Upper lobe of left lung (tissue), 6 donors: ENCODE results near the gene RASSF4. TPM values are rescaled to one million over a fixed set of nuclear protein-coding genes. Genes with fewer than 3 reads are reported as not detected.

ENCODE experiments used
- ATAC-seq, 2 donors: fragments of 200-7000 bp; cut with Tn5 transposase; one replicate each; pipeline ENCODE4 v1.9.1; 2022; ENCODE audit warnings: mild to moderate bottlenecking in 2 of 2, moderate library complexity in 2 of 2; ENCODE audit not compliant: low FRiP score in 2 of 2
- DNase-seq, 2 donors: peaks; one replicate each; pipeline ENCODE4 v3.0.0-alpha.2; 2019 to 2020
- H3K27ac ChIP-seq, 4 donors: fragments of 200-600 bp; sonication (generic); one replicate each; pipeline ENCODE4 v1.5.1; 2016 to 2019
- H3K27me3 ChIP-seq, 4 donors: fragments of 200-600 bp; sonication (generic); one replicate each; pipeline ENCODE4 v1.5.1; 2017 to 2019
- H3K36me3 ChIP-seq, 4 donors: fragments of 200-600 bp; sonication (generic); one replicate each; pipeline ENCODE4 v1.5.1; 2016 to 2019
- H3K4me1 ChIP-seq, 4 donors: fragments of 200-600 bp; sonication (generic); one replicate each; pipeline ENCODE4 v1.5.1; 2018 to 2019
- H3K4me3 ChIP-seq, 4 donors: fragments of 200-600 bp; sonication (generic); one replicate each; pipeline ENCODE4 v1.5.1; 2017 to 2019; ENCODE audit warnings: mild to moderate bottlenecking in 2 of 4, moderate library complexity in 1 of 4
- H3K9me3 ChIP-seq, 4 donors: fragments of 200-600 bp; sonication (generic); one replicate each; pipeline ENCODE4 v1.5.1; 2018 to 2019
- CTCF ChIP-seq, 6 experiments: fragments of 450-650 bp in 4 of 6; fragments of 200-600 bp in 2 of 6; sonication (generic) in 2 of 6; IDR thresholded peaks; one replicate each; pipeline ENCODE4 v1.5.1; 2016 to 2019; ENCODE audit warnings: antibody characterized with exemption in 6 of 6
- EP300 ChIP-seq, 4 donors: sonication (generic); formaldehyde crosslinking; IDR thresholded peaks; one replicate each; pipeline ENCODE4 v1.5.1; 2017; ENCODE audit warnings: antibody characterized with exemption in 4 of 4, control low read depth in 2 of 4
- POLR2A ChIP-seq, 4 donors: fragments of 450-650 bp; IDR thresholded peaks; one replicate each; pipeline ENCODE4 v1.5.1; 2016 to 2017; ENCODE audit warnings: antibody characterized with exemption in 4 of 4, mild to moderate bottlenecking in 2 of 4
- POLR2AphosphoS5 ChIP-seq, 2 donors: sonication (generic); formaldehyde crosslinking; IDR thresholded peaks; one replicate each; pipeline ENCODE4 v1.5.1; 2017; ENCODE audit warnings: antibody characterized with exemption in 2 of 2
- WGBS, 2 donors: methylation state at CpG; one replicate each; pipeline ENCODE4 v1.1.5; 2017 to 2018; 5-methylcytosine and 5-hydroxymethylcytosine counted together
- total RNA-seq, 6 donors: library from RNA; depleted of rRNA in 4 of 6; stranded (reverse); fragments of >200 nt in 4 of 6; gene quantifications; one replicate each; pipeline versions ENCODE4 v1.1.0 to v1.2.1, GENCODE V29; 2016 to 2021
- donor health status: DM: no; HTN: no; CAD: no; lungs with moderate emphysema.
- donor health status: DM: no; HTN: yes; CAD: no; lungs with severe emphysema.

Gene RASSF4
- total RNA-seq, 6 donors from 2014 or later: 23.4 to 194 (median 48.0) TPM

- Histone ChIP-seq H3K4me1 (no peaks in the 10 kb centered on the region), H3K27me3 (no peaks in the 10 kb centered on the region), H3K27ac (no peak overlapping the region), H3K4me3 (no peak overlapping the region), H3K36me3 (no peaks in the 10 kb centered on the region), H3K9me3 (no peaks in the 10 kb centered on the region)
- 84 to 87% methylated on average over 15 to 20 of the region's 21 CpGs for WGBS, 2 donors
- DNase-seq: no peak
- TF ChIP-seq POLR2AphosphoS5 (IDR thresholded peaks at IDR 0.05): no peak
- no peak for ATAC-seq
Observed at GRCh38 chr10:44924261-44925040, 35.2 kb upstream of the RASSF4 start.

- Histone ChIP-seq H3K9me3 (no peaks in the 10 kb centered on the region), H3K27me3 (no peaks in the 10 kb centered on the region), H3K4me3 (no peak overlapping the region), H3K36me3 (no peaks in the 10 kb centered on the region), H3K4me1 (no peaks in the 10 kb centered on the region), H3K27ac (no peak overlapping the region)
- 52 to 59% methylated on average over 7 of the region's 7 CpGs for WGBS, 2 donors
- DNase-seq: no peak
- TF ChIP-seq CTCF (IDR thresholded peaks at IDR 0.05) (no peak), POLR2A (IDR thresholded peaks at IDR 0.05) (no peak), EP300 (IDR thresholded peaks at IDR 0.05) (no peak), POLR2AphosphoS5 (IDR thresholded peaks at IDR 0.05) (no peak)
- no peak for ATAC-seq
Observed at GRCh38 chr10:44925224-44925623, 34.4 kb upstream of the RASSF4 start.

- no peaks in the 10 kb centered on the region for H3K4me1 ChIP-seq
- H3K4me3 ChIP-seq: no peak overlapping the region
- H3K36me3 ChIP-seq: no peaks in the 10 kb centered on the region
- peak in 1 of 2 donors; percentile 14 for DNase-seq
- no peaks in the 10 kb centered on the region for H3K9me3 ChIP-seq
- no peaks in the 10 kb centered on the region for H3K27me3 ChIP-seq
- no peak for ATAC-seq
- H3K27ac ChIP-seq: no peak overlapping the region
- TF ChIP-seq POLR2A (IDR thresholded peaks at IDR 0.05) (no peak), EP300 (IDR thresholded peaks at IDR 0.05) (no peak), CTCF (IDR thresholded peaks at IDR 0.05) (no peak), POLR2AphosphoS5 (IDR thresholded peaks at IDR 0.05) (no peak)
- 94 to 98% methylated on average over 14 to 16 of the region's 16 CpGs for WGBS, 2 donors
Observed at GRCh38 chr10:44925811-44926750, 33.5 kb upstream of the RASSF4 start.

- H3K27ac ChIP-seq: no peak overlapping the region
- peak in 1 of 2 donors; percentile 17 for DNase-seq
- no peak for TF ChIP-seq POLR2AphosphoS5 (IDR thresholded peaks at IDR 0.05)
- TF ChIP-seq EP300 (IDR thresholded peaks at IDR 0.05): no peak
- no peak for TF ChIP-seq CTCF (IDR thresholded peaks at IDR 0.05)
- TF ChIP-seq POLR2A (IDR thresholded peaks at IDR 0.05): no peak
- ATAC-seq: no peak
- no peaks in the 10 kb centered on the region for H3K9me3 ChIP-seq
- 63 to 67% methylated on average over 7 to 10 of the region's 10 CpGs for WGBS, 2 donors
- H3K4me1 ChIP-seq: no peaks in the 10 kb centered on the region
- no peaks in the 10 kb centered on the region for H3K36me3 ChIP-seq
- no peaks in the 10 kb centered on the region for H3K27me3 ChIP-seq
- H3K4me3 ChIP-seq: no peak overlapping the region
Observed at GRCh38 chr10:44926751-44927351, 32.8 kb upstream of the RASSF4 start.

GRCh38 chr10:44927352-44927751, 32.2 kb upstream of the RASSF4 start:
- DNase-seq: peak in 1 of 2 donors; percentile 26
- TF ChIP-seq POLR2A (IDR thresholded peaks at IDR 0.05): no peak
- TF ChIP-seq POLR2AphosphoS5 (IDR thresholded peaks at IDR 0.05): no peak
- no peak for TF ChIP-seq CTCF (IDR thresholded peaks at IDR 0.05)
- TF ChIP-seq EP300 (IDR thresholded peaks at IDR 0.05): no peak
- no peak for ATAC-seq

More at GRCh38 chr10:44927352-44927751, 32.2 kb upstream of the RASSF4 start:
- Histone ChIP-seq H3K9me3 (no peaks in the 10 kb centered on the region), H3K4me3 (no peak overlapping the region), H3K36me3 (no peaks in the 10 kb centered on the region), H3K27me3 (no peaks in the 10 kb centered on the region), H3K4me1 (peaks cover 0 to under 1% (median under 1%) of the 10 kb centered on the region in 4 donors), H3K27ac (no peak overlapping the region)
- 38 to 52% methylated on average over 2 of the region's 2 CpGs for WGBS, 2 donors
